ENCODE data around the gene MAST4. TPM values are rescaled to one million over a fixed set of nuclear protein-coding genes. Genes with fewer than 3 reads are reported as not detected.

Gene MAST4
- total and polyA plus RNA-seq, 2 of the 8 experiments (the other 6 are each of a cell fraction or from before 2014, with no cell fraction given) = 1.5 to 2.6 TPM

DNA sequence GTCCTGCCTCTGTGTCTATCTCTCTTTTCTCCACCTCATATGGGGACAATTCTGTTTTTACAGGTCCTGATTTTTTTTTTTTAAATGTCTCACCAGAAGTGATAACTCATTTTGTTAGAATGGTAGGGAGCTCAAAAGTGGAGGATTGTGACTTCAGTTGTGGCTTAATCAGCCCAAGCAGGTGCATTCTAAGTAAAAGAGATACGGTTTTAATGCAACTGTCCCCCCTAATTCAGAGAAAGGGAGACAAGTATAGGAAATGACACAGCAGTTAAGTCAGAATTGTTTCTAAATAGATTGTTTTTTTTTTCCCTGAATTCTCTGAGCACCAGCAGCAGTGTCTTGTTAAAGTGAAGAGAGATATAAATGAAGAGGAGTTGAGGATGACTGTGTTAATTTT is 24.5 kb downstream of the MAST4 start:
- H3K79me2 ChIP-seq (ENCODE audit: control insufficient read depth in 1 of 2, insufficient read depth in 2 of 2, low read length in 2 of 2) = no peaks in the 10 kb centered on the region
- H3K9me3 ChIP-seq (ENCODE audit: insufficient read depth in 2 of 2, low read depth in 1 of 2, low read length in 1 of 2) = no peaks in the 10 kb centered on the region
- 67% methylated on average over 1 of the region's 1 CpG; no CpG with 5 or more reads in 1 of the 2 experiments for WGBS, 2 experiments (ENCODE audit: extremely low coverage in 1 of 2, insufficient coverage in 1 of 2, insufficient read length in 1 of 2, insufficient replicate concordance in 2 of 2, low coverage in 1 of 2, low lambda C conversion rate in 2 of 2, missing lambda C conversion rate in 1 of 2)
- ChIA-PET POLR2A (ENCODE audit: partially characterized antibody) (no interaction called here), CTCF (ENCODE audit: partially characterized antibody) (interaction anchor here (0.7 kb wide), 1 partner anchor 10 kb away, joined by 3 read pairs; no protein-coding TSS in a partner anchor)
- H3K18ac ChIP-seq (ENCODE audit: extremely low read depth, low read length) = no peak overlapping the region
- H3K79me1 ChIP-seq (ENCODE audit: low read depth, low read length) = no peaks in the 10 kb centered on the region
- 0 out of 7 replicates have a peak, but pooled peaks cover 0 to 2% (median 0%) of the 10 kb centered on the region in 4 experiments for H3K4me1 ChIP-seq (replicated peaks in 1 of 4; ENCODE audit: control insufficient read depth in 3 of 4, insufficient read depth in 4 of 4, low read length in 3 of 4)
- no peak overlapping the region for H2BK15ac ChIP-seq (ENCODE audit: low read length)
- no peak overlapping the region for H2BK20ac ChIP-seq (ENCODE audit: low read length)
- TF ChIP-seq, protein P1, sequence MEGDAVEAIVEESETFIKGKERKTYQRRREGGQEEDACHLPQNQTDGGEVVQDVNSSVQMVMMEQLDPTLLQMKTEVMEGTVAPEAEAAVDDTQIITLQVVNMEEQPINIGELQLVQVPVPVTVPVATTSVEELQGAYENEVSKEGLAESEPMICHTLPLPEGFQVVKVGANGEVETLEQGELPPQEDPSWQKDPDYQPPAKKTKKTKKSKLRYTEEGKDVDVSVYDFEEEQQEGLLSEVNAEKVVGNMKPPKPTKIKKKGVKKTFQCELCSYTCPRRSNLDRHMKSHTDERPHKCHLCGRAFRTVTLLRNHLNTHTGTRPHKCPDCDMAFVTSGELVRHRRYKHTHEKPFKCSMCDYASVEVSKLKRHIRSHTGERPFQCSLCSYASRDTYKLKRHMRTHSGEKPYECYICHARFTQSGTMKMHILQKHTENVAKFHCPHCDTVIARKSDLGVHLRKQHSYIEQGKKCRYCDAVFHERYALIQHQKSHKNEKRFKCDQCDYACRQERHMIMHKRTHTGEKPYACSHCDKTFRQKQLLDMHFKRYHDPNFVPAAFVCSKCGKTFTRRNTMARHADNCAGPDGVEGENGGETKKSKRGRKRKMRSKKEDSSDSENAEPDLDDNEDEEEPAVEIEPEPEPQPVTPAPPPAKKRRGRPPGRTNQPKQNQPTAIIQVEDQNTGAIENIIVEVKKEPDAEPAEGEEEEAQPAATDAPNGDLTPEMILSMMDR (IDR thresholded peaks at IDR 0.05; ENCODE audit: control extremely low read depth in 1 of 3, insufficient read depth in 1 of 3, low read depth in 1 of 3, low read length in 3 of 3) = no peak
- TF ChIP-seq POLR2AphosphoS5 (IDR thresholded peaks at IDR 0.05; ENCODE audit: low read depth, low read length) = no peak
- no peak for TF ChIP-seq POLR2A (IDR thresholded peaks at IDR 0.05; ENCODE audit: control extremely low read depth in 1 of 2, low read depth in 2 of 2, low read length in 2 of 2)
- no peak for TF ChIP-seq MAFK (IDR thresholded peaks at IDR 0.05; ENCODE audit: low read depth, low read length)
- no peak for TF ChIP-seq CREB1 (IDR thresholded peaks at IDR 0.05)
- TF ChIP-seq, protein P2, sequence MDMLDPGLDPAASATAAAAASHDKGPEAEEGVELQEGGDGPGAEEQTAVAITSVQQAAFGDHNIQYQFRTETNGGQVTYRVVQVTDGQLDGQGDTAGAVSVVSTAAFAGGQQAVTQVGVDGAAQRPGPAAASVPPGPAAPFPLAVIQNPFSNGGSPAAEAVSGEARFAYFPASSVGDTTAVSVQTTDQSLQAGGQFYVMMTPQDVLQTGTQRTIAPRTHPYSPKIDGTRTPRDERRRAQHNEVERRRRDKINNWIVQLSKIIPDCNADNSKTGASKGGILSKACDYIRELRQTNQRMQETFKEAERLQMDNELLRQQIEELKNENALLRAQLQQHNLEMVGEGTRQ (IDR thresholded peaks at IDR 0.05; ENCODE audit: low read length) = no peak
- TF ChIP-seq RAD21 (IDR thresholded peaks at IDR 0.05 in 1 of 2, conservative IDR thresholded peaks at IDR 0.05 in 1 of 2; ENCODE audit: low read depth in 2 of 2, low read length in 2 of 2) = no peak
- TF ChIP-seq, protein P3, sequence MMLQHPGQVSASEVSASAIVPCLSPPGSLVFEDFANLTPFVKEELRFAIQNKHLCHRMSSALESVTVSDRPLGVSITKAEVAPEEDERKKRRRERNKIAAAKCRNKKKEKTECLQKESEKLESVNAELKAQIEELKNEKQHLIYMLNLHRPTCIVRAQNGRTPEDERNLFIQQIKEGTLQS (IDR thresholded peaks at IDR 0.05; ENCODE audit: insufficient read depth, low read depth, low read length) = no peak
- TF ChIP-seq KDM4A (IDR thresholded peaks at IDR 0.05; ENCODE audit: low read depth, low read length, severe bottlenecking) = no peak
- TF ChIP-seq CBX5 (IDR thresholded peaks at IDR 0.05; ENCODE audit: low read depth, low read length) = no peak
- no peak overlapping the region for H3K9ac ChIP-seq (replicated peaks in 1 of 4; ENCODE audit: extremely low read depth in 1 of 4, low read depth in 3 of 4, low read length in 3 of 4)
- H3K56ac ChIP-seq (replicated peaks; ENCODE audit: insufficient read length, low read depth, low read length) = no peak overlapping the region
- no peak overlapping the region for H3K4me2 ChIP-seq (ENCODE audit: insufficient read depth in 1 of 2, low read depth in 2 of 2, low read length in 2 of 2)
- no peaks in the 10 kb centered on the region for H3K36me3 ChIP-seq (ENCODE audit: control insufficient read depth in 2 of 4, insufficient read depth in 4 of 4, low read length in 3 of 4)
- no peak overlapping the region for H4K8ac ChIP-seq (ENCODE audit: extremely low read depth, insufficient read depth, low read length)
- no peak overlapping the region for H3K4me3 ChIP-seq (ENCODE audit: extremely low read depth in 1 of 4, insufficient read depth in 2 of 4, low read depth in 3 of 4, low read length in 4 of 4)
- no peak overlapping the region for H2BK120ac ChIP-seq (replicated peaks; ENCODE audit: low read depth, low read length)
- no peak overlapping the region for H2BK5ac ChIP-seq (ENCODE audit: low read depth, low read length)
- H2BK12ac ChIP-seq (ENCODE audit: low read depth, low read length) = no peak overlapping the region
- no peak overlapping the region for H2AFZ ChIP-seq (ENCODE audit: low read length)
- FAIRE-seq = no peak
- H4K91ac ChIP-seq (replicated peaks; ENCODE audit: insufficient read length, low read length) = no peak overlapping the region
- DNase-seq (ENCODE audit: low read depth in 1 of 2, low spot score in 2 of 2) = no peak
- no peaks in the 10 kb centered on the region for H4K20me1 ChIP-seq (replicated peaks in 1 of 2; ENCODE audit: control insufficient read depth in 1 of 2, insufficient read depth in 2 of 2, low read length in 2 of 2)
- H3K27ac ChIP-seq (ENCODE audit: low read depth, low read length) = no peak overlapping the region
- H2AK5ac ChIP-seq (ENCODE audit: low read depth, low read length) = no peak overlapping the region
- H3K23me2 ChIP-seq (ENCODE audit: low read depth, low read length) = no peaks in the 10 kb centered on the region
- H3K23ac ChIP-seq (ENCODE audit: insufficient read length) = no peak overlapping the region
- no peak overlapping the region for H4K5ac ChIP-seq (ENCODE audit: insufficient read length, low read depth, low read length)
- H3K14ac ChIP-seq (ENCODE audit: insufficient read length) = no peak overlapping the region
- no peaks in the 10 kb centered on the region for H3K27me3 ChIP-seq (replicated peaks in 1 of 4; ENCODE audit: control insufficient read depth in 3 of 4, extremely low read depth in 1 of 4, insufficient read depth in 3 of 4, low read length in 3 of 4)
- no peak overlapping the region for H3K4ac ChIP-seq (replicated peaks; ENCODE audit: insufficient read length, low read depth, low read length)

Data from H1 (cell line).